Erythroblast (primary cell): ENCODE results near the gene TREM1.
"Not testable (repeated sequence)": the region's sequence is repeated elsewhere in the genome, so short reads cannot be mapped to it uniquely, and the experiment has no call there.

Experiments
- DNase-seq, 2 experiments: peaks; one replicate each; lab custom pipeline; 2025; lab: John Stamatoyannopoulos, UW
- GATA1 ChIP-seq: IDR thresholded peaks from 2 replicates; pipeline ENCODE4 v1.6.1; 2011; ENCODE audit warnings: low read depth, mild to moderate bottlenecking, control low read depth, low read length, moderate library complexity
- POLR2A ChIP-seq: IDR thresholded peaks from 2 replicates; pipeline ENCODE4 v1.6.1; 2011; ENCODE audit warnings: mild to moderate bottlenecking, low read length

TREM1 gene

DNA sequence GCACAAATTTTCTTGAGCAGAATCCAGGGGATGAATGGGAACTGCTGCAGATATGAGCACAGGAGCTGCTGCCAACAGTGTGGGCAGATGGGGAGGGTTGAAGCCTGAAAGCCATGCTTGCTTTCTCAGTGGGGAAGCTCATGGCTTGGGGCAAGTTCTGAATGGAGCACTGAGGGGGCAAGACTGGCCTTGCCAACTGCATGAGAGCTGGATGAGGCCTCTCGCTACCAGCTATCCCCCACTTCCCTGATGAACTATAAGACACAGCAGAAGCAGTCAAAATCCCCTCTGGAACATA, 28.3 kb downstream of the TREM1 start:
- no peak for TF ChIP-seq POLR2A
- no peak for TF ChIP-seq GATA1
- DNase-seq: no peak

DNA sequence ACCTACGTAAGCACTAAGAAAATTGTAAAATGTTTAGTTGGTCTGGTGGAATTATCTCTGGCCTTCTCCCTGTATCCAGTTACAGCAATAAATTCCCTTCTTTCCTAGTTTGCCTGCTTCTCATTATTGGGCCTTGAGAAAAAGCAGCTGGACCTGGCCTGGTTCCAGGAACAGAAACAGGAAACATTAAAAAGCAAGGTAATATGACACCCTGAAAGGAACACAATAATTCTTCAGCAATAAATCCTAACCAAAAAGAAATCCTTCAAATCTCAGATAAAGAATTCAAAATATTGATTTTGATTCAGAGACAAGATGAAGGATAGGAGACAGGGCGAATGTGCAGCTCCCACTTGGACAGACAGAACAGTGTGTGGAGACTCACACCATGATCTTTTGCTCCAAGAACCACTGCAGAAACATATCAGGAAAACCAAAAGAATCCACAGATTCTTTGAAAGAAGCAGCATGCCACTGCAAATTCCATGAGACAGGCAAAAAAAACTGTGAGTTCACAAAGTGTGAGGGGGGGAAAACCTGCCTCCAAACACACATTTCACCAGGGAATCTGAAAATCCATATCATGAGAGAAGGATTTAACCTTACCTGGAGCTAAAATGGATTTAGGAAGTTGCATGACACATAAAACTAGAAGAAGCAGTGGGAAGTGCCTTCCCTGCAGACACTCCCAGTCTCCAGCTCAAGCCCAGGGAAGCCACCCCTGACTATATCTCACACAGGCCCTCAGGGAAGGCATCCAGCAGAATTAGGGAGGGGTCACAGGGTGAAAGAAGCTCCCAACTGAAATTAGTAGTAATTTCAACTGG, 28.9 kb downstream of the TREM1 start:
- DNase-seq: no peak
- TF ChIP-seq POLR2A (no peak), GATA1 (no peak)

DNA sequence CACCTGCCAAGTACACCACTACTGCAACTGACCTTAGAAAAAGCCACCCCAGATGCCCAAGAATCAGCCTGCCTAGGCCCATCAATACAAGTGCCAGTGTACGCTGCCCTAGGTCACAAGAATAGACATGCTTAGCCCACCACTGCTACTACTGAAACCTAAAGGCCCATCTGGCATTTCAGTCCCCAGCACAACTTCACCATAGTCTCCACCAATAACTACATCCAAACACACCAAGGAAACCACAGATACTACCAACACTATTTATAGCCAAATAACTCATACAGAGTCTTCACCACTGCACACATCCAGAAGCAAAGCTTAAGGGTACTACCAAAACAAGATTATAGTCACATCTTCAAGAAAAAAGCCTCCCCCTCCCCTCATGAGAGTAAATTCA, 30.1 kb downstream of the TREM1 start:
- TF ChIP-seq POLR2A (no peak), GATA1 (no peak)
- DNase-seq: no peak

DNA sequence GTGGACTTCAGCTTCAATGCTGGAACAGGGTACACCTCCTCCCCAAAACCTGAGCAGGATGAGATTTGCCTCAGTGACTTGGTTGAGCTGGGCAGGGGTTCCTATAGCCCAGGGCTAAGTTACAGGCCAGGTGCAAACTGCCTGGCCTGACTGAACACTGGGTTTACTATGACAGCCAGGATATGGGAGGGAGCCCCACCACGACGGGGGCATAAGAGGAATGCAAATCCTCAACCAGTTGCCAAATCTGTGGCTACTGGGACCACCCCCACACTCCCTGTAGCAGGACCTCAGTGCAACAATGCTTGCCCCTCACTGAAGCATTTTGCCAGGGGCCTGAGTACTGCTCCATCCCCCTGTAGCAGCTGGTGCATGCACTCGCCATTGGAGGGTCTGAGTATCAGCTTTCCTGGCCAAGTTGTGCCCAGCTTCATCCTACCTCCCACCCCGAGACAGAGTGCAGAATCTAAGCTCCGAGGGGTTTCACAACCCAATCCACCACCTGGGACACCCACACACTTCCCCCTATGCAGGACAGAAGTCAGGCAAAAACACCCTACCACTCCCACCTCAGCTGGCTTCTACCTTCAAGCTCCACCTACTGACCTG, 30.7 kb downstream of the TREM1 start:
- DNase-seq: no peak
- TF ChIP-seq GATA1 (no peak), POLR2A (no peak)

DNA sequence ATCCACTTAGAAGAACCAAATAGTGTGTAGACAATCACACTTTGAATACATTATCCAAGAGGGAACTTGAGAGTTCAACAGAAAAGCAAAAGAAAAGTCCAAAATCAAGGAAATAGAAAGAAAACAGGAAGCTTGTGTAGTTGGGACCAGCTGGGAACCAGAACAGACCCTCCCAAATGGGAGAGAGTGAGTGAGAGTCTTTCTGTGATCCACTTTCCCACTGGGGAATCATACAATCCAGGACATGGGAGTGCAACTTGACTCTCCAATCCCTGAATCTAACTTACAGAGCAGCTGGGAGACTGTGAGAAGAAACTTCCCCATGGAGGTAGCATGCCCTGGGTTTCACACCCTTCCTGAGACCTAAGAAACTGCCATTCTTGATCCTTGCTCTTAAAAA, 31.4 kb downstream of the TREM1 start:
- no peak for DNase-seq
- TF ChIP-seq POLR2A: no peak
- TF ChIP-seq GATA1: no peak

DNA sequence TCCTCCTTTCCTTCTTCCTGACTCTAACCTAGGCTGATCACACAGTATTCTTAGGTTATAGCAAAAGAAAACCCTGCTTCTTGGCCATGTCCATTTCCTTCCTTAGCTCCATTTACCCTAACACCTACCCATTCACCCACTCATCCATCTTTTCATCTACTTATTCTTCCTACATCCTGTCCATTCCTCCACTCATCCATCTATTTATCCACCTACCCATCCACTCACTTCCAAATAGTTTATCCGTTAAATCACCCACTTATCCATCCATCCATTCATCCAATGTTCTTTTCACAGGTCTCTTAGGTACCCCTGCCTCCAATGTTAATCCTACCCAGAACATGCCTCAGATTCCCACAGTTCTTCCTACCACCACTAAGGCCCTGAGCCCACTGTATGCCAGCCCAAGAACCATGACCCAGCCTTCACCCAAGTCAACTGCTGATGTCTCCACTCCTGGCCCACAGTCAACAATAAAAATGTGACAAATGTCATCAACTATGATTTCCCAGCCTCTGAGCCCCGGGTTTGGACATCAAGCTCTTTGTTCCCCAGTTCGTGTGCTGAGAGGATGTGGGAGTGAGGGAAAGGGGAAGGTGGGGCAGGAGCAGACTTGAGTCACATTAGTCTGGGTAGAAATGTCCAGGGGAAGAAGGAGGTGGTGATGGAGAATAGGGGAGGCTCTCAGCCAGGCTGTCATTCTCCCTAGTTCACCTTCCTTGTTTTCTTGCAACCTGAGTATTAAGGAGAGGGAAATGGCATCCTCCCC, 33.9 kb downstream of the TREM1 start:
- DNase-seq: no peak
- TF ChIP-seq POLR2A (no peak), GATA1 (no peak)

DNA sequence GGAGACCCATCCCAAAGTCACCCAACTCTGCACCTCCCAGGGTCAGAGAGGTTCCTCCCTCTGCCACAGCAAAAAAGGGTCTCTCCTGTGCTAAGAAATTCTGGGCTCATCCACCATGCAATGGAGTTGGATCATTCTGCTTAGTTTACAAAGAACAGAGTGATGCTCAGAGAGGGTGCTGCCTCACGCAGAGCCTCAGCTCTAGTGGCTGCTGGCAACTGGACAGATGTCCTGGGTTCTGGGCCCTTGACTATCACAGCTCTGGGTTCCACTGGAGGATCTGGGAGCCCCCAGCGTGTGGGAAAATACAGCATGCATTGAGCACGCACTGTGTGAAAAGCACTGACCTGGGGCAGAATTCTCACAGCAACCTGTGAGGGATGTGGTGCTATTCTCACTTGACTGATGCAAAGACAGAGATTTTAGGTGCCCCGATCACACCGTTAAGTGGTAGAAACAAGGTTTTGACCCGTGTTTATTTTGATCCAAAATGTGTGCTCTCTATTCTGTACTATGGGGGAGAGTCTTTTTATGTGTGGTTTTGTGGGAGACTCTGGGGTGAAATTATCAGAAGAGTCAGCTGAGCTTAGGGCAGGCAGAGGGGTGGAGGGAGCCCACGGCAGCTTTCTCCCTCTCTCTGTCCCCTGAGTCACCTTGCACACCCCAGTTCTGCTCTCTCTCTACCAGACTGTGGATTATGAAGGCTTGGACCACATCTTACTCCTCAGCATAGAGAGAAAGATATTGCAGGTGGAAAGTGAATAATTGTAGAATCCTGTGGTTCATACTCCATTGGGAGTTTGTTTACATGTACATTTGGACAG, 38.4 kb downstream of the TREM1 start:
- TF ChIP-seq POLR2A (no peak), GATA1 (no peak)
- DNase-seq: no peak

DNA sequence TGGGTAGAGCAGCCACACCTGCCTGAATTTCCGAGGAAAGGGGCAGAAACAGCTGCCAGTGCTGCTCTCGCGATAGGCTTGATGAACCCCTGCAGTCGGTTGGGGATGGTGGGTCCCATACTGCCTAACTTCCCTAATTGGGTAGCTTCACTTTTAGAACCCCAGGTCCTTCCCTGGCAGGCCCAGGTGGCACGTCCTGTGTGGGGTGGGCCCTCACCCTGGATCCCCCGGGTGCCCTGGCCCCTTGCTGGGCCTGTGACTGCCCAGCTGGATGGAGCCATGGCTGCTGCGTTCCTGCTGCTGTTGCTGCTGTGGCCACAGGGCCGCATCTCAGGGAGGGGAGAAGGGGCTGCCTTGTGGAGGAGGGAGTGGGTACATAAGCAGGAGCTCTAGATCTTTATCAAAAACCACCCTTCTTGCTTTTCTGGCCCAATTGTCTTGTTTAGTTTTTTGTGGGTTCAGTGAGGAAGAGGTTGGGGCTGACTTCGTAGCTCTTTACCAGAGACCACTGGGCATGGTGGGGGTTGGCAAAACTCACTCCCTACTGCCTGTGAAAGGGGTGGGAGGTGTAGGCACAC, 39.1 kb downstream of the TREM1 start:
- TF ChIP-seq GATA1 (no peak), POLR2A (no peak)
- DNase-seq: no peak

DNA sequence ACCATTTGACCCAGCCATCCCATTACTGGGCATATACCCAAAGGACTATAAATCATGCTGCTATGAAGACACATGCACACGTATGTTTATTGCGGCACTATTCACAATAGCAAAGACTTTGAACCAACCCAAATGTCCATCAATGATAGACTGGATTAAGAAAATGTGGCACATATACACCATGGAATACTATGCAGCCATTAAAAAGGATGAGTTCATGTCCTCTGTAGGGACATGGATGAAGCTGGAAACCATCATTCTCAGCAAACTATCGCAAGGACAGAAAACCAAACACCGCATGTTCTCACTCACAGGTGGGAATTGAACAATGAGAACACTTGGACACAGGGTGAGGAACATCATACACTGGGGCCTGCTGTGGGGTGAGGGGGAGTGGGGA, 40.0 kb downstream of the TREM1 start:
- DNase-seq: not testable (repeated sequence)

DNA sequence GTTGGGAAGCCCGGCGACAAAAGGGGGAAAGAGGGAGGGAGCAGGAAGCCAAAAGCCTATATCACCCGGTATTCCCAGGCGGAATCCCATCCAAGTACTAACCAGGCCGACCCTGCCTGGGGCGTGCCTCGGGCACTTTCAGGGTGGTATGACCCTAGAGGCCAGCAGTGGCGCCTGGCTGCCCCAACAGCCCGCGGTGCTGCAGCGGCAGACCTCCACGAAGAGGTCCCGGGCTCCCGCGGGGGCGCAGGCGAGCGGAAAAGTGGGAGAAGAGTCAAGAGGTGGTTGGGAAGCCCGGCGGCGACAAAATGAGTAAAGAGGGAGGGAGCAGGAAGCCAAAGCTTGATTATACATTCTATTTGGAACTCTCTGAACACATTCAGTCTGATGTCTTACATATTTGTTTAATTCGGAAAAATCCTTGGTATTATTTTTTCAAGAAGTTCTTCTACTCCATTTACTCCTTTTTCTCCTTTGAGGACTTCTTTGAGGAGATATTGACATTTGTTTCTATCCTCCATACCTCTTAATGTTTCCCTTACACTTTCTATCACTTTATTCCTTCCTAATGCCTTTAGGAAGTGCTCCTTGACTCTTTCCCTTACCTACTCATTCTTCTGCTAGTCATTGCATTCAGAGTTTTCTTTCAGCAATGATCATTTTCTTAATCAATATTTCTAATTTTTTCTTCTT, 46.9 kb downstream of the TREM1 start:
- TF ChIP-seq GATA1: no peak
- no peak for TF ChIP-seq POLR2A
- no peak for DNase-seq

DNA sequence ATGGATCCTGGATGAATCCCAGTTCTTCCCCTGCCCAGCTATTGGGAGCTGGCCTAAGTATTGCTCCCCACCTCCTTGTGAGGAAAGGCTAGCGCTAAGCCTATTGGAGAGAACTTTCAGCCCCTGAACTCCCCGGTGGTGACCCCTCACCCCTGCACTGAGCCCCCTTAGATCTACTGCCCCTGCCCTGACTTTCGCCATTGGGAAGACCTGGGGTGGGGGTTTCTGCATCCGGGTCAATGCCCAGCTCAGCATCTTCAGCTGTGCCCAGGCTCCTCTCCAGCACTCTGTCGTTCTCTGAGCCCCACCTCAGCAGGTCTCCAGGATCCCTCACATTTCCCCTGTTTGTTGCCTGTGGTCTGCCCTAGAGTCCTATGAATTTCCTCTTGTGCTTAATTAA, 49.4 kb downstream of the TREM1 start:
- TF ChIP-seq GATA1: no peak
- TF ChIP-seq POLR2A: no peak
- no peak for DNase-seq

DNA sequence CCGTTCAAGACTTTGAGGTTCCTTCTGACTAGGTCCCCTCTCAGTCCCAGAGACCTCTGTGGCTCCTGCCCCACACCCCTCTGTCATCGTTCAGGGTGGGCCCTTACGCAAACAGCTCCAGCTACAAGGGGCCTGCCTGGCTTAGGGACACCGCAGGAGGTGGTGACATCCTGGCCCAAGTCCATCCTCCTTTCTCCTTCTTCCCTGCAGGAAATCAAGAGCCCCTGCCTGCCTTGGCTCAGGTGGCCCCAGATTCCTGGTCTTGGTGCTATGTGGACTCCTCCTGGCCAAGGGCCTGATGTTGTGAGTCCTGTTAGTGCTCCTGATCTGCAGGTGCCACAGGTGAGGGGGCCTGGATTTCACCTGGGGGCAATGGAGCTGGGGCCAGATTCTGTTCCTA, 50.2 kb downstream of the TREM1 start:
- TF ChIP-seq GATA1 (no peak), POLR2A (no peak)
- no peak for DNase-seq

DNA sequence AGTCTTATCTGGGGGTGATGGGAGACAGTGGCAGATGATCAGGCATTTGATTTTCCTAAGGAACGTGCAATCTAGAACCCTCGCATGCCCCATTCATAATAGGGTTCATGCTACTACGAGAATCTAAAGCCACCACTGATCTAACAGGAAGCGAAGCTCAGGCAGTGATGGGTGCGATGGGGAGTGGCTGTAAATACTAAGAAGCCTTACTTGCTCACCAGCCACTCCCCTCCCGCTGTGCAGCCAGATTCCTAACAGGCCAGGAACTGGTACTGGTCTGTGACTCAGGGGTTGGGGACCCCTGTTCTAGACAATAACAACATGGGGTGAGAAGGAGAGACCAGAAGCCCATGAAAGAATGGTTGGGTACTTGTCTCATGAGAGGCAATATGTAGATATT, 53.8 kb downstream of the TREM1 start:
- TF ChIP-seq GATA1: no peak
- TF ChIP-seq POLR2A: no peak
- no peak for DNase-seq
